NCI-H1092 (cell line): Measurements from ENCODE around the gene NOS1AP.

Experiments
- DNase-seq: peaks from one replicate; lab custom pipeline; 2025; lab: John Stamatoyannopoulos, UW

The NOS1AP gene

GRCh38 chr1:162090378-162090777 lies 20.9 kb downstream of the NOS1AP start:
- no peak for DNase-seq

DNA sequence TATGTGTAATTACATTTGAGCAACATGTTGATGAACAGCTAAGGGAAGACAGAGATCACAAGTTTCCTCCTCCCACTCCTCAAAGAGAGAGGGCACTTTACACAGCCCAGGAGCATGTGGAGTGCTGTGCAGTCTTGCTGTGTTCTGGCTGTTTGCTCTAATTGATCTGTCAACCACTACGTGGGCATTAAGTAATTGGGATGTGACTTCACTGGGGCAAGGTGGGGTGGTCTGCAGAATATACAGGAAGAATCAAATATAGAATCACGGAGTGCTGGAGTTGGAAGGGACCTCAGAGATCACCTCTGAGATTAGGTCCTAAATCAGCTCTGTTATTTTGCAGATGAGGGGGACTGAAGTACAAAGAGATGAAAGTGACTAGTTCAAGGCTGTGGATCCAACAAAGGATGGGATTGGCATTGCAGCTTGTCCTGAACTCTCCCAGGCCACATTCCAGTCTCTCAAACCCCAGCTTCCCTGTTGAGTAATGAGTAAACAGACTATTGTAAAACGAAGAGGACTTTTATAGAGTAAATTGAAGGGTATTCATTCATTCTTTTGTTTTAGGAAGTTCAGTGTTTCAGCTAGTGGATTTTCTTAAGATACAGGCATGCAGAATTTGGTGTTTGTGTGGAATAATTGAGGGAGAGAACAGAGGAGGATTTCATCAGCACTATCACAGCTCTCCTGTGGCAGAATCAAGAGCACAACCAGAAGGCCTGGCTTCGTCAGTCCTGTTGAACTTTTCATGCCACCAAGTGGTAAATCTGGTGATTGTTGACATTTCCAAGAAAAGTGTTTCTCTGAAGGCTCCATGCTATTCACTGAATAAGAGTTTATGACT lies 22.4 kb downstream of the NOS1AP start:
- no peak for DNase-seq

DNA sequence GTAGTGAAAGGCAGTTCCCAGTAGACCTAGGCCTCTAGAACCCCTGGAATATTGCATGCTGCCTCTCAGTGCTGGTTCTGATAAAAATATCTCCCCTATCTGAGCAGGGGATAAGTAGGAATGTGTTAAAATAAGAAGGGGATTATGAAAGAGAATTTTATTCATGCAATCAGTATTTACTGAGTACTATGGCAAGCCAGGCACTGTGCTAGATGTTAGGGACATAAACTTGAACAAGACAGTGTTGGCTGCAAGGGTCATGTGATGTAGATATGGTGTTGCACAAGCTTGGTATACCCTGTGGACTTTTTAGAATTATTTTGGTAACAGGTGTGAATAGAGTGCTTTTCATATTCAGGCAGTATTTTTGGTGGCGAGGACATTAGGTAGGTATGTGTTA lies 23.6 kb downstream of the NOS1AP start:
- DNase-seq, result no peak

DNA sequence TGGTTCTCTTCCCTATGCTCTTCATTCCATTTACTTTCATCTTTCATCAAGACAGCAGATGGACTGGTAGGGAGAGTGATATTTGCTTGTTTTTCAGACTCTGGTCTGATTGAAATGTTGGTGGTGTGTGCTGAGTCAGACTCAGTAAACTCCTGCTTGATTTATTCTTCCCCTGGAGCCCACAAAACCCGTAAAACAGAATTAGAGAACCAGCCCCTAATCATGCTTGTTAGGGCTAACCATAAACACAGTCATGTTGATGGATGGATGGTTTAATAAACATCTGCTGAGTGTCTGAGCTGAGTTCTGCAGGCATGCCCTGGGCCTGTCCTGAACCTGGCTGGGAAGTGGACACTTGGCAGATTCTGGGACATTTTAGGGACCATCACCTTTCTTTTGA lies 24.8 kb downstream of the NOS1AP start:
- no peak for DNase-seq

DNA sequence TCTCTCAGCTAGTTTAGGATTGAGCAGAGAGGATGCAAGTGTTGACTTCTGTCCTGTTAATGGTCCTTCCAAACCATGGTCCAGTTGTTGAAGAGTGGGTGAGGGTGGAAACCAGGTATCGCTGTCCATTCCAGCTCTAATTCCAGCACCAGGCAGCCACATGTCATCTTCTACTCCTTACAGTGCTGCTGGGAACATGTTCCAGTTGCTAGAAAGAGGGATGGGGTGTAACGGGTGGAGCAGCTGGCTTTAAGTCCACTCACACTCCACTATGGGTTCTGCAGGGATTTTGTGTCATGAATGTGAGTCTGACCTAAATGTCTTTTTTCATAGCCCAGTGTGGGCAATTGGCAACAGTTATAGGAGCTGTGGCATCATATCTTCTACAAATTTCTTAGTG lies 25.2 kb downstream of the NOS1AP start:
- DNase-seq, result no peak

DNA sequence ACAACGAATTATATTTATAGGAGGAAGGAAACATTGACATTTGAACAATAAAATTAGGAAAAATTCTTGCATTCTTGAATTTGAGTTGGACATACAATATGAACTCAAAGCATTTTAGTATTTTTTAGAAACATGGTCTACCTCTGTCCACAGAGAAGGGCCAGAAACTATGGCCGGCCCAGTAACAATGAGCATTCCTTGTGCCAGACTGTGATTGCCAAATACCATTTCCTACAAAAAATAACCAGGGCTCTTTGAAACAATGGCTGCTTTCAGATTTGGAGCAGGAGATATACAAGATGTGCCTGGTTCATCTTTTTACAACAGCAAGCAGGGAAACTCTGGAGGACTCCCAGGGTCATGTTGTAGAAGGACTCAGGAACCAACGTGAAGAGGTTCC lies 38.4 kb downstream of the NOS1AP start:
- no peak for DNase-seq

- DNase-seq, result no peak
These were observed 38.9 kb downstream of the NOS1AP start for GRCh38 chr1:162108426-162108825.

DNA sequence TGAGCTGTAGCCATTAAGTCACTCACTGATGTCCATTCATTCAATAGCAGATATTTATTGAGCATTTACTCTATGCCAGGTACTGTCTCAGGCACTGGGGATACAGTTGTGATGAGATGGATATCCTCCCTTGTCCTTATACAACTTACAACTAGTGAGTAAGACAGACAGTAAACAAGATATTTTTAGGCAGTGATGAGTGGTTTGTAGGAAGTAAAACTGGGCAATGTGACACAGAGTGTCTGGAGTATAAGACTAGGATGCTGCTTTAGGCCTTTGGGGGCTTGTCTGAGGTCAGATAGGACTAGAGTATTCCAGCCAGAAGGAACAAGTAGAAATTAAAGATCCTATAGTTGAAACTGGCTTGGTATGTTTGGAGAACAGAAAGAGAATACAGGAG lies 41.4 kb downstream of the NOS1AP start:
- no peak for DNase-seq

- DNase-seq, result no peak
These were observed 42.1 kb downstream of the NOS1AP start for GRCh38 chr1:162111572-162111971.

DNA sequence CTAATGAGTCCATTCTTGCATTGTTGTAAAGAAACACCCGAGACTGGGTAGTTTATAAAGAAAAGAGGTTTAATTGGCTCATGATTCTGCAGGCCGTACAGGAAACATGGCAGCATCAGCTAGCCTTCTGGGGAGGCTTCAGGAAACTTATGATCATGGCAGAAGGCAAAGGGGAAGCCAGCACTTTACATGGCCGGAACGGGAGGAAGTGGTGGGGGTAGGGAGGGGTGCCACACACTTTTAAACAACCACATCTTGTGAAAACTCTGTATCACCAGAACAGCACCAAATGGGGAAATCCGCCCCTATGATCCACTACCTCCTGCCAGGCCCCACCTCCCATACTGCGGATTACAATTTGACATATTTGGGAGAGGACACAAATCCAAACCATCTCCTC lies 43.9 kb downstream of the NOS1AP start:
- no peak for DNase-seq

- DNase-seq, result no peak
These were observed 47.7 kb downstream of the NOS1AP start for GRCh38 chr1:162117039-162117774.

DNA sequence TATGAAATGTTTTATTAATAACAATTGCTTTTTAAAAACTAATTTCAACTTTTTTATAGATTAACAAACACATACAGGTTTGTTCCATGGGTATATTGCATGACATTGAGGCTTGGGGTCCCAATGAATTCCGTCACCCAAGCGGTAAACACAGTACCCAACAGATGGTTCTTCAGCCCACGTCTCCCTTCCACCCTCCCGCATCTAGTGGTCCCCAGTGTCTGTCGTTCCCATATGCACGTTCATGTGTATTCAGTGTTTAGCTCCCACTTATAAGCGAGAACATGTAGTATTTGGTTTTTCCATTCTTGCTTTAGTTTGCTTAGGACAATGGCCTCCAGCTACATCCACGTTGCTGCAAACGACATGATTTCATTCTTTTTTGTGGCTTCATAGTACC lies 48.6 kb downstream of the NOS1AP start:
- DNase-seq, result no peak

DNA sequence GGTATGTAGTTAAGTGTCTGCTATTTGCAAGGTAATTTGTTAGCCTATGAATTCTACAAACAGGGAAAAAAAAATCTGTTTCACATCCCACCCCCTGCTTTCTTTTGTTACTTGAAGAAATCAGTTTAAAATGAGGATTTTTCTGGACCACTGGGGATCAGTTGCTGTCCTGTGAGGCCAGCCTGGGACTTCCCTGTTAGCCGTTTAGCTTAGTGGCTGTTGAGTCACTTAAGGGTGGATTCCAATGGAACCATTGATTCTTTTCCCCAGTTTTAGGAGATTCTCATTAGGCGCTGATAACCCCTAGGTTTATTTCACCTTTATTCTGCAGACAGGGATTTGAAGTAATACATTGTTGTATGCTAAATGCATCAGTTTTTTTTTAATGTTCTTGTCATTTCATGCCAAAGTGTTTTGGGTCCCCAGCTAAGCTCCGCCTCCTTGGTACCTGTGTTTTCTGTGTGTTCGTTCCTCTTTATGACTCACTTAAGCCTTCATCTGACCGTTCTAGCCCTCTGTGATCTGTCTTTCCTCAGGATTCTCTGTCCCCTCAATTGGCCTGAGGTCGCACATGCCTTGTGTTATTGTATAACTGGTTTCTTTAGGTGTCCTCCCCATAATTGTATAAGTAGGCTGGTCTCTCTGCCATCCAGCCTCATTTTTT lies 59.3 kb downstream of the NOS1AP start:
- DNase-seq, result no peak

DNA sequence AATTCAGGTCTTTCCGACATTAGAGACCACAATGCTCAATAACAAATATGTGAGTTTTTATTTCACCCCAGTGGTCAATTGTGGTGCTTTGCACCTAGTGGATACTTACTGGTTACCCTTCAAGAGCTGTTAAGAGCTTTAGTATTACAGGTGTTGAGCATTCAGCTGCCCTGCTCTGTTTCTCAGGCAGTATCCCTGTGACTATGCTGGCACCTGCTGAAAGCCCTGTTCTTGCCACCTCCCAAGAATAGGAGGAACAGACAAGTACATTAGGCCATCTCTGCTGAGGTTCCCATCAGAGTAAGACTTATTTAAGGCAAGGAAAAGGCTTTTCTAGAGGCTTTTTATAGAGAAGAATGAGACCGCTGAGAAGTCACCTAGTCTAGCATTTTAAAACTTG lies 60.8 kb downstream of the NOS1AP start:
- DNase-seq, result no peak

DNA sequence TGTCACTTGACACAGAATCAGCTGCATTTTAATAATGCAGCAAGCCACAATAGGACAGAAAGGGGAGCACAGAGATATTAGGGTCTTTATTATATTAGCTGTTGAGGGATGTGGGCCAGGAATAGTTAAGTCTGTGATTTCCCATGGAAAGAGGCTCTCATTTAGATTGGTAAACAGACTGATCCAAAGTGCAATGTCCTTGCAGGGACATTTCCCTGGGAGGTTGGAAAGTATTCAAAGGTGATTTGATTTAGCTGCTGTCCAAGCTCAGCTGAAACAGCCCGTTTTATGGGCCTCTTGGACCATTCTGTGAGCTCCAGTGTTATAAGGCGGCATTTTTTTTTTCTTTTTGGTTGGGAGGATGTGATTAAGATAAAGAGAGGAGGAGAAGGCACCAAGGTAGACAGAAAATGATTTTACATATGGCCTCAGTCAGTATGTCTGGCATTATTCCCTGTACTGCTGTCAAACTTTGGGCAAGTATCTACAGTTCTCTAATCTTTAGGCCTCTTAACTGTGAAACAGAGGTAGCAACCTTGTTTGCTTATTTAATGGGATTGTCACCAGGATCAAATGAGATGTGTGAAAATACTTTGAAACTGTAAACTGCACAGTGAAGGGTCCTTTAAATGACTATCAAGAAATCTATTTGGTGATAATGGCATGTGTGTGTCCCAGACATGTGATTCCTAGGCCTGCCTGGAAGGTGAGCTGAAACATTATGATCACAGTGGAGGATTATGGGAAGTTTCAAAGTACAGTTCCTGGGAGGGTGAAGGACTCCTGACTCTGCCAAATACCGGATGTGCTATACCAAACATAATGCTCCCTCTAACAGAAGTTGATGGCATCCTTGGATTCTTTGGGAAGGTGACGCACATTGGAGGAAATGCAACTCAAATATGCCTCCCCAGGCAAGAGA lies 62.2 kb downstream of the NOS1AP start:
- DNase-seq, result no peak

GRCh38 chr1:162133566-162133965 lies 64.1 kb downstream of the NOS1AP start:
- DNase-seq, result no peak

- no peak for DNase-seq
These were observed 65.2 kb downstream of the NOS1AP start for GRCh38 chr1:162134646-162135045.

DNA sequence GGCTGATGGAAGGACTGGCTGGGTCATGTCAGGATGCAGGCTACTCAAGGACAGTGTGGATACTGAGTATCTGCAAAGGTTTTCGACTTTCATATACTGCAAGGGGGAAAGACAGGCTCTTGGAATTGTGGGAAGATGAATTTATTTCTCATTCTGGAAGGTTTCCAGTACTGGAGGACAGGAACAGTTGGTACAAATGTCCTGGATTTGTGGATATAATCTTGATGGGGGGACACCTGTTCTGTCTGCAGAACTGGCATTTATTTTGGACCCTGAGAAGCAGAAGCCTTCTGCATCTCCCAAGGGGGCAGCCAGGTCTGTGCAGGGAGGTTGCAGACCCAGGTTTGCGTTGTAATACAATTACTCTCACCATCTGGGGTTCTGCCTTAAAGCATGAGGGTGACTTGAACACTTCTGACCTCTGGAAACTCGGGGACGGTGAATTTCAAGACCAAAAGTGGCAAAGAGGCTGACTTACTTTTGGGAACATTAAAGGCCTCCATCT lies 65.8 kb downstream of the NOS1AP start:
- DNase-seq, result no peak

DNA sequence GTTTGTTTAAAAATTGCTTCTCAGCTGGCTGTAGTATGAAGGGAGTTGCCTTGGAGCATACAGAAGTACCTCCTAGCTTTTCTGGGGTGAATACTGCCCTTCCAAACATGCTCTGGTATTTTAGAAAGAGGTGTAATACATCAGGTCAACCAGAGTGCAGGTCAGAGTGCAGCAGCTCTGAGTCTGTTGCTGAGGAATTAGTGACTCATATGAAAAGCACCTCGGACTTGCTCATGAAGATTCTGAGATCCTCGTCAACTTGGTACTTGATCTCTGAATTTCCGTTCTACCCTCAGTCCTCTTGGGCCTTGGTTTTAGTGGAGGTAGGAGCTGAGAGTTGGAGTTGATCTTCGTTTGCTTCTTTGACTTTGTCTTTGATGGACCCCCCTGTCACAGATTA lies 67.3 kb downstream of the NOS1AP start:
- no peak for DNase-seq

- no peak for DNase-seq
These were observed 67.9 kb downstream of the NOS1AP start for GRCh38 chr1:162137179-162137960.

DNA sequence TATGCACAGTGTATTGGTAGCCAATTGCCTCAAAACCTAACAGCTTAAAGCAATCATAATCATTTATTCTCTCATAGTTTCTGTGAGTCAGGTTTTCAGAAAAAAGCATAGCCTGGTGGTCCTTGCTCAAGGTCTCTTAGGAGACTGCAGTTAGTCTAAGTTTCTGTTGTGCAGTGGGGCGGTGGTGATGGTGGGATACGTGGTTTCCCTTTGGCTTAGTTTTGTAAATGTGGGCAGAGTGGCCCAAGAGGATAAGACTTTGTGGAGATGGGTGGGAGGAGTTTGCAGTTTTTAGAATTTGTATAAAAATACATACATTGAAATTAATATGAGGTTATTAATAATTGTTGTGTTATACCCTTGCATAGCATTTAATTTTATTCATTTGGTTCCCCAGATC lies 68.6 kb downstream of the NOS1AP start:
- no peak for DNase-seq
